SK-N-SH (cell line): ENCODE data around the gene VWF.

Source experiments
- CTCF ChIP-seq: fragments of 200-600 bp; sonication (generic); IDR thresholded peaks from 2 replicates; pipeline ENCODE4 v1.6.1; 2017; ENCODE audit warnings: antibody characterized with exemption, mild to moderate bottlenecking, moderate library complexity
- ELF1 ChIP-seq: IDR thresholded peaks from 2 replicates; pipeline ENCODE4 v1.4.0; 2012
- EP300 ChIP-seq, 2 experiments: IDR thresholded peaks; 2 replicates each; pipeline versions ENCODE4 v1.4.0 to v1.6.1; 2012; ENCODE audit warnings: borderline replicate concordance in 1 of 2, low read depth in 1 of 2, low read length in 1 of 2
- EZH2phosphoT487 ChIP-seq: fragments of 200-600 bp; sonication (generic); IDR thresholded peaks from 2 replicates; pipeline ENCODE4 v1.6.1; 2017; ENCODE audit warnings: low read depth, mixed run types, mild to moderate bottlenecking, antibody characterized with exemption, moderate library complexity, borderline replicate concordance
- MAX ChIP-seq: IDR thresholded peaks from 2 replicates; pipeline ENCODE4 v1.4.0; 2012; ENCODE audit warnings: low read depth
- MXI1 ChIP-seq: IDR thresholded peaks from 2 replicates; pipeline ENCODE4 v1.6.1; 2012; ENCODE audit warnings: mild to moderate bottlenecking, low read depth, low read length, improper control_type of control experiment
- NFIC ChIP-seq: IDR thresholded peaks from 2 replicates; pipeline ENCODE4 v1.4.0; 2012; ENCODE audit warnings: borderline replicate concordance
- POLR2AphosphoS5 ChIP-seq: IDR thresholded peaks from 2 replicates; pipeline ENCODE4 v1.6.1; 2012; ENCODE audit warnings: low read depth, low read length
- SMC3 ChIP-seq: IDR thresholded peaks from 2 replicates; pipeline ENCODE4 v1.6.1; 2012; ENCODE audit warnings: low read depth, low read length, improper control_type of control experiment
- TCF12 ChIP-seq: IDR thresholded peaks from 2 replicates; pipeline ENCODE4 v1.4.0; 2012
- ZBTB33 ChIP-seq: IDR thresholded peaks from 2 replicates; pipeline ENCODE4 v1.4.0; 2012; ENCODE audit warnings: low read depth, borderline replicate concordance

GRCh38 chr12:6049992-6050391 lies 74.5 kb downstream of the VWF start:
- no peak for TF ChIP-seq CTCF
- no peak for TF ChIP-seq EZH2phosphoT487
- TF ChIP-seq NFIC = no peak
- TF ChIP-seq MAX = no peak
- no peak for TF ChIP-seq MXI1
- TF ChIP-seq SMC3 = no peak
- no peak for TF ChIP-seq ZBTB33
- TF ChIP-seq EP300 (IDR thresholded peaks at IDR 0.05; ENCODE audit: borderline replicate concordance in 1 of 2, low read depth in 1 of 2, low read length in 1 of 2) = no peak
- no peak for TF ChIP-seq POLR2AphosphoS5
- TF ChIP-seq ELF1 = no peak
- TF ChIP-seq TCF12 = no peak
